Endothelial cell of umbilical vein (primary cell): ENCODE results near the gene SPSB1. TPM values are rescaled to one million over a fixed set of nuclear protein-coding genes. Genes with fewer than 3 reads are reported as not detected.

ENCODE experiments used
- BruUV-seq: library from RNA; stranded (reverse); fragments of 400-500 nt; replicated peaks from 2 replicates; lab custom pipeline; 2021; lab: Mats Ljungman, UMichigan
- CTCF ChIA-PET: fragments of 300-600, 350-600 bp; sonication (Branson Sonifier 250); formaldehyde crosslinking; loops from one replicate; lab custom pipeline; 2021; ENCODE audit warnings: antibody characterized with exemption, inconsistent platforms; lab: Charles Lee
- POLR2A ChIA-PET: fragments of 300-600, 350-600 bp; sonication (Branson Sonifier 250); formaldehyde crosslinking; loops from one replicate; lab custom pipeline; 2021; ENCODE audit warnings: antibody characterized with exemption, inconsistent platforms; lab: Charles Lee
- DNase-seq: peaks from one replicate; pipeline ENCODE4 v3.0.0-alpha.2; 2011; ENCODE audit warnings: low read depth, low spot score
- FAIRE-seq: peaks from 2 replicates; lab custom pipeline; 2011; peaks lifted over from hg19 to GRCh38; lab: Jason Lieb, UNC
- H2AFZ ChIP-seq: 2 replicates; pipeline ENCODE4 v1.6.0; 2012; ENCODE audit warnings: low read depth, low read length, control low read depth, inconsistent platforms
- H3K27ac ChIP-seq: 2 replicates; pipeline ENCODE4 v1.5.1; 2011; ENCODE audit warnings: low read depth, mild to moderate bottlenecking, control low read depth, low read length, moderate library complexity; ENCODE audit not compliant: insufficient read depth
- H3K27me3 ChIP-seq, 2 experiments: 2 replicates each; pipeline versions ENCODE4 v1.6.0 to v1.6.1; 2011; ENCODE audit warnings: low read length in 2 of 2, mixed read lengths in 1 of 2; ENCODE audit not compliant: control insufficient read depth in 2 of 2, insufficient read depth in 2 of 2
- H3K36me3 ChIP-seq, 2 experiments: 2 replicates in 1 of 2; 3 replicates in 1 of 2; pipeline ENCODE4 v1.5.1; 2011; ENCODE audit warnings: low read length in 2 of 2, mild to moderate bottlenecking in 1 of 2, moderate library complexity in 1 of 2; ENCODE audit not compliant: control insufficient read depth in 2 of 2, insufficient read depth in 2 of 2; ENCODE audit errors: extremely low read depth in 1 of 2
- H3K4me1 ChIP-seq: 3 replicates; pipeline ENCODE4 v1.5.1; 2011; ENCODE audit warnings: mild to moderate bottlenecking, low read length; ENCODE audit not compliant: control insufficient read depth, insufficient read depth; ENCODE audit errors: extremely low read depth
- H3K4me2 ChIP-seq: 2 replicates; pipeline ENCODE4 v1.6.1; 2011; ENCODE audit warnings: low read length, control low read depth, mixed read lengths; ENCODE audit not compliant: insufficient read depth
- H3K4me3 ChIP-seq, 3 experiments: fragments of 200-600 bp in 1 of 3; sonication (generic), shearing (Covaris generic) in 1 of 3; replicated peaks in 1 of 3; 2 replicates each; pipeline ENCODE4 v1.5.1; 2011 to 2016; ENCODE audit warnings: control low read depth in 3 of 3, low read length in 3 of 3, mild to moderate bottlenecking in 2 of 3, inconsistent platforms in 1 of 3, low read depth in 1 of 3, moderate library complexity in 1 of 3; ENCODE audit not compliant: insufficient read depth in 1 of 3
- H3K79me2 ChIP-seq: 2 replicates; pipeline ENCODE4 v1.6.0; 2012; ENCODE audit warnings: low read length, inconsistent platforms; ENCODE audit not compliant: control insufficient read depth, insufficient read depth
- H3K9ac ChIP-seq: replicated peaks from 2 replicates; pipeline ENCODE3; 2011; ENCODE audit warnings: low read length, control low read depth; ENCODE audit not compliant: insufficient read depth; ENCODE audit errors: extremely low read depth
- H3K9me1 ChIP-seq: replicated peaks from 3 replicates; pipeline ENCODE4 v1.6.0; 2011; ENCODE audit warnings: mild to moderate bottlenecking, low read length; ENCODE audit not compliant: control insufficient read depth, insufficient read depth; ENCODE audit errors: extremely low read depth
- H3K9me3 ChIP-seq: replicated peaks from 2 replicates; pipeline ENCODE4 v1.5.1; 2012; ENCODE audit warnings: low read length, inconsistent platforms; ENCODE audit not compliant: control insufficient read depth, insufficient read depth
- H4K20me1 ChIP-seq: replicated peaks from 2 replicates; pipeline ENCODE3; 2011; ENCODE audit warnings: mild to moderate bottlenecking, low read length; ENCODE audit not compliant: control insufficient read depth, insufficient read depth; ENCODE audit errors: extremely low read depth
- EZH2 ChIP-seq: IDR thresholded peaks from 2 replicates; pipeline ENCODE4 v1.6.1; 2012; ENCODE audit warnings: borderline replicate concordance, low read depth, mild to moderate bottlenecking, moderate library complexity, low read length, inconsistent platforms; ENCODE audit not compliant: severe bottlenecking
- FOS ChIP-seq: IDR thresholded peaks from 2 replicates; pipeline ENCODE4 v1.6.1; 2011; ENCODE audit warnings: mild to moderate bottlenecking, low read length, moderate library complexity, borderline replicate concordance; ENCODE audit not compliant: insufficient read depth
- GATA2 ChIP-seq: IDR thresholded peaks from 2 replicates; pipeline ENCODE4 v1.7.0; 2011; ENCODE audit warnings: low read depth, mild to moderate bottlenecking, moderate library complexity, mixed read lengths, low read length; ENCODE audit not compliant: insufficient read length, insufficient read depth
- JUN ChIP-seq: IDR thresholded peaks from 2 replicates; pipeline ENCODE4 v1.6.1; 2011; ENCODE audit warnings: borderline replicate concordance, low read depth; ENCODE audit not compliant: insufficient read length, insufficient read depth
- MYC ChIP-seq: IDR thresholded peaks from one replicate; pipeline ENCODE4 v1.6.1; 2011; ENCODE audit warnings: mild to moderate bottlenecking, low read depth, low read length
- POLR2A ChIP-seq: IDR thresholded peaks from 2 replicates; pipeline ENCODE4 v1.6.1; 2012; ENCODE audit warnings: low read depth, mild to moderate bottlenecking, control low read depth, low read length
- POLR2AphosphoS5 ChIP-seq: IDR thresholded peaks from 2 replicates; pipeline ENCODE4 v1.6.1; 2012; ENCODE audit warnings: low read depth, mild to moderate bottlenecking, control low read depth, low read length, moderate library complexity; ENCODE audit not compliant: insufficient read depth
- dilution Hi-C: fragments of 300-500 bp; cut with MboI; formaldehyde crosslinking; loops from one replicate; pipeline ENCODE4 v1.15.0; 2019; ENCODE audit warnings: low sequenced_read_pairs; ENCODE audit not compliant: extremely low pct_ligation_motif_present
- intact Hi-C: fragments of 100-400 bp; cut with micrococcal nuclease; formaldehyde crosslinking; loops from one replicate; pipeline ENCODE4 v1.10.0; 2022
- polyA plus RNA-seq, 4 experiments: library from polyadenylated mRNA; depleted of rRNA in 3 of 4; stranded (reverse) in 3 of 4; unstranded in 1 of 4; fragments of >200 nt; gene quantifications; 2 replicates each; pipeline versions ENCODE4 v1.2.1 to v1.2.3, GENCODE V29; 2011 to 2012; ENCODE audit warnings: missing spikeins in 1 of 4
- total RNA-seq: library from RNA; stranded (reverse); gene quantifications from 2 replicates; pipeline ENCODE4 v1.2.3, GENCODE V29; 2021
- TF ChIP-seq, protein P1 (sequence below), 2 donors: IDR thresholded peaks; 1 replicate in 1 of 2; 2 replicates in 1 of 2; pipeline ENCODE4 v1.5.1; 2011; ENCODE audit warnings: low read length in 2 of 2, mild to moderate bottlenecking in 2 of 2, moderate library complexity in 2 of 2, control low read depth in 1 of 2, inconsistent platforms in 1 of 2, low read depth in 1 of 2; ENCODE audit not compliant: insufficient read depth in 1 of 2; ENCODE audit errors: extremely low read depth in 1 of 2
- TF ChIP-seq, protein P2 (sequence below): IDR thresholded peaks from 2 replicates; pipeline ENCODE4 v1.6.1; 2011; ENCODE audit not compliant: insufficient read depth, insufficient read length

The SPSB1 gene
- total and polyA plus RNA-seq, 2 donors (not counting 3 experiments of a cell fraction or from before 2014, with no cell fraction given) = 41.9 to 61.2 TPM

DNA sequence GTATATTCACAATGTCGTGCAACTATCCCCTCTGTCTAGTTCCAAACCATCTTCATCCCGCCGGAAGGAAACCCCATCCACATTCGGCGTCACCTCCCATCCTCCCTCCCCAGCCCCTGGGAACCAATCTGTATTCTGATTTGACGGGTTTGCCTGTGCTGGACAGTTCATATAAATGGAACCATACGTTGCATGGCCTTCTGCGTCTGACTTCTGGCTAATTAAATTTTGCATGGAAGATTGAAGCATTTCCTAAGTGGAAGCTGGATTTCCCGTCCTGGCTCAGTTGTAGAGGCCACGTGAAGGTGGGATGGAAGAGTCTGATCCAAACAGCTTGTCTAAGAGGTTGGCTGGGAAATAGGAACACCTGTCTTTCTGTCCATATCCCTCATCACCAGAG is 14.6 kb downstream of the SPSB1 start:
- H3K9me1 ChIP-seq = no peaks in the 10 kb centered on the region
- peaks cover 98% of the 10 kb centered on the region for H3K79me2 ChIP-seq
- H4K20me1 ChIP-seq = peaks cover 19% of the 10 kb centered on the region
- BruUV-seq = no TSS peak
- no peak for TF ChIP-seq POLR2A
- no peak for TF ChIP-seq EZH2
- TF ChIP-seq POLR2AphosphoS5 = no peak
- TF ChIP-seq, protein P1, sequence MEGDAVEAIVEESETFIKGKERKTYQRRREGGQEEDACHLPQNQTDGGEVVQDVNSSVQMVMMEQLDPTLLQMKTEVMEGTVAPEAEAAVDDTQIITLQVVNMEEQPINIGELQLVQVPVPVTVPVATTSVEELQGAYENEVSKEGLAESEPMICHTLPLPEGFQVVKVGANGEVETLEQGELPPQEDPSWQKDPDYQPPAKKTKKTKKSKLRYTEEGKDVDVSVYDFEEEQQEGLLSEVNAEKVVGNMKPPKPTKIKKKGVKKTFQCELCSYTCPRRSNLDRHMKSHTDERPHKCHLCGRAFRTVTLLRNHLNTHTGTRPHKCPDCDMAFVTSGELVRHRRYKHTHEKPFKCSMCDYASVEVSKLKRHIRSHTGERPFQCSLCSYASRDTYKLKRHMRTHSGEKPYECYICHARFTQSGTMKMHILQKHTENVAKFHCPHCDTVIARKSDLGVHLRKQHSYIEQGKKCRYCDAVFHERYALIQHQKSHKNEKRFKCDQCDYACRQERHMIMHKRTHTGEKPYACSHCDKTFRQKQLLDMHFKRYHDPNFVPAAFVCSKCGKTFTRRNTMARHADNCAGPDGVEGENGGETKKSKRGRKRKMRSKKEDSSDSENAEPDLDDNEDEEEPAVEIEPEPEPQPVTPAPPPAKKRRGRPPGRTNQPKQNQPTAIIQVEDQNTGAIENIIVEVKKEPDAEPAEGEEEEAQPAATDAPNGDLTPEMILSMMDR (IDR thresholded peaks at IDR 0.05; ENCODE audit: extremely low read depth in 1 of 2, insufficient read depth in 1 of 2, low read depth in 1 of 2, low read length in 2 of 2) = no peak
- TF ChIP-seq GATA2 = no peak
- no peak for TF ChIP-seq FOS
- TF ChIP-seq, protein P2, sequence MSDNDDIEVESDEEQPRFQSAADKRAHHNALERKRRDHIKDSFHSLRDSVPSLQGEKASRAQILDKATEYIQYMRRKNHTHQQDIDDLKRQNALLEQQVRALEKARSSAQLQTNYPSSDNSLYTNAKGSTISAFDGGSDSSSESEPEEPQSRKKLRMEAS = no peak
- no peak for TF ChIP-seq JUN
- no peak for TF ChIP-seq MYC
- DNase-seq (no peak), FAIRE-seq (no peak)
- H3K4me3 ChIP-seq = no peak overlapping the region
- H3K9me3 ChIP-seq = no peaks in the 10 kb centered on the region
- no peak overlapping the region for H3K27ac ChIP-seq
- no peak overlapping the region for H2AFZ ChIP-seq
- no peak overlapping the region for H3K4me2 ChIP-seq
- ChIA-PET CTCF (interaction anchor here (1.0 to 2.2 kb wide), 2 partner anchors 10 to 11 kb away, joined by 3 to 7 read pairs; no protein-coding TSS in a partner anchor), POLR2A (interaction anchor here (0.7 kb wide), 1 partner anchor 134 kb away, joined by 5 read pairs; no protein-coding TSS in a partner anchor)
- dilution Hi-C loops (no loop called here), intact Hi-C loops (no loop called here)
- peaks cover 17% of the 10 kb centered on the region for H3K4me1 ChIP-seq
- H3K36me3 ChIP-seq = peaks cover 0 to 2% of the 10 kb centered on the region in 2 experiments
- H3K27me3 ChIP-seq = no peaks in the 10 kb centered on the region
- H3K9ac ChIP-seq = no peak overlapping the region
